ENCODE results near the gene ARSG.

GRCh38 chr17:68295086-68295485 is 3.8 kb downstream of the ARSG start:
- no peak for TF ChIP-seq POLR2AphosphoS5 (IDR thresholded peaks at IDR 0.05; ENCODE audit: low read depth, low read length)
- no peak for TF ChIP-seq POLR2A (IDR thresholded peaks at IDR 0.05; ENCODE audit: low read depth, low read length)
